C4-2B (cell line): Measurements from ENCODE around the gene B4GALNT3.

Experiments
- CTCF ChIP-seq: fragments of 450-650 bp; conservative IDR thresholded peaks from 2 replicates; pipeline ENCODE4 v1.5.1; 2017; ENCODE audit warnings: mild to moderate bottlenecking
- ZFX ChIP-seq: fragments of 450-650 bp; IDR thresholded peaks from 2 replicates; pipeline ENCODE4 v1.6.1; 2017

DNA sequence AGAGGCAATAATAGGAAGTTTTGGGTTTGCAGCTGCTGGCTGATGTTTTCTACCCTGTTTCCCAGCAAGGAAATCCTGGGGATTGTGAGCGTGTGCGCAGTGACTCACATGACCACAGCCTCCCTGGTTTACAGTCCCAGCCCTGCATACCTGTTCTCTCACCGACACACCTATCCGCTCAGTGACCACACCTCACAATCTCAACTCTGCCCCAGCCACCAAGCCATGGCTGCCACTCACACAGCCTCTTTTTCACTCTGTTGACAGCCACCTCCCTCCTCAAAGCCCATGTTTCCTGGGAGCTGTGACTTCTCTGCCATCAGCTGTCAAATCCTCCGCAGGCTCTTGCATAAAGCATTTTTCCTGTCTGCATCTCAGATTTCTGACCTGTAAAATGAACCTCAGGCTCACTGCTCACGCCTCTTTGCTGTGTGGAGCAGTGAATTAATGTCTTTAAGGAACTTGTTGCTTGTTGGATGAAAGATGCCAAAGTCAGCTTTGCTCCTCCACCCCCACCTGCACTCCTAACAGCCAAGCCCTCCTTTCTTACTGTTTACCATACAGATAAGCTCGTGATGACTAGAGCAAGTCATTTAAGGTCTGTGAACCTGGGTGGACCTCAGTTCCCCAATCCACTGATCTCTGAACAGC lies 43.5 kb downstream of the B4GALNT3 start:
- TF ChIP-seq CTCF (no peak), ZFX (no peak)
